H1 (cell line): ENCODE measurements around the gene MAPRE3.

Source experiments
- BACH1 ChIP-seq: IDR thresholded peaks from 2 replicates; pipeline ENCODE4 v1.6.1; 2012; ENCODE audit warnings: low read length, improper control_type of control experiment
- FOSL1 ChIP-seq: IDR thresholded peaks from 2 replicates; pipeline ENCODE4 v1.6.1; 2011; ENCODE audit warnings: mild to moderate bottlenecking, low read depth, low read length, moderate library complexity; ENCODE audit not compliant: insufficient read depth
- SP2 ChIP-seq: IDR thresholded peaks from 2 replicates; pipeline ENCODE4 v1.6.1; 2012; ENCODE audit warnings: mild to moderate bottlenecking, low read length, inconsistent platforms
- ZNF274 ChIP-seq: IDR thresholded peaks from 2 replicates; pipeline ENCODE4 v1.7.0; 2012; ENCODE audit warnings: low read length, borderline replicate concordance; ENCODE audit errors: extremely low read depth
- TF ChIP-seq, protein P1 (sequence below), 3 experiments: IDR thresholded peaks; 1 replicate in 2 of 3; 2 replicates in 1 of 3; pipeline versions ENCODE4 v1.5.1 to v1.6.1; 2011; ENCODE audit warnings: low read length in 3 of 3, mild to moderate bottlenecking in 3 of 3, inconsistent platforms in 2 of 3, low read depth in 1 of 3, moderate library complexity in 1 of 3; ENCODE audit not compliant: insufficient read depth in 1 of 3; ENCODE audit errors: control extremely low read depth in 1 of 3

GRCh38 chr2:27013738-27014137 lies 43.3 kb downstream of the MAPRE3 start:
- TF ChIP-seq ZNF274 (no peak), SP2 (no peak), BACH1 (no peak), FOSL1 (no peak)
- TF ChIP-seq, protein P1, sequence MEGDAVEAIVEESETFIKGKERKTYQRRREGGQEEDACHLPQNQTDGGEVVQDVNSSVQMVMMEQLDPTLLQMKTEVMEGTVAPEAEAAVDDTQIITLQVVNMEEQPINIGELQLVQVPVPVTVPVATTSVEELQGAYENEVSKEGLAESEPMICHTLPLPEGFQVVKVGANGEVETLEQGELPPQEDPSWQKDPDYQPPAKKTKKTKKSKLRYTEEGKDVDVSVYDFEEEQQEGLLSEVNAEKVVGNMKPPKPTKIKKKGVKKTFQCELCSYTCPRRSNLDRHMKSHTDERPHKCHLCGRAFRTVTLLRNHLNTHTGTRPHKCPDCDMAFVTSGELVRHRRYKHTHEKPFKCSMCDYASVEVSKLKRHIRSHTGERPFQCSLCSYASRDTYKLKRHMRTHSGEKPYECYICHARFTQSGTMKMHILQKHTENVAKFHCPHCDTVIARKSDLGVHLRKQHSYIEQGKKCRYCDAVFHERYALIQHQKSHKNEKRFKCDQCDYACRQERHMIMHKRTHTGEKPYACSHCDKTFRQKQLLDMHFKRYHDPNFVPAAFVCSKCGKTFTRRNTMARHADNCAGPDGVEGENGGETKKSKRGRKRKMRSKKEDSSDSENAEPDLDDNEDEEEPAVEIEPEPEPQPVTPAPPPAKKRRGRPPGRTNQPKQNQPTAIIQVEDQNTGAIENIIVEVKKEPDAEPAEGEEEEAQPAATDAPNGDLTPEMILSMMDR (IDR thresholded peaks at IDR 0.05; ENCODE audit: control extremely low read depth in 1 of 3, insufficient read depth in 1 of 3, low read depth in 1 of 3, low read length in 3 of 3), result no peak
